HG03159 (cell line): ENCODE measurements around the gene MVK.

Source experiments
- ATAC-seq: cut with Tn5 transposase; IDR thresholded peaks from one replicate; pipeline ENCODE4 v1.9.1; 2021; ENCODE audit warnings: mild to moderate bottlenecking, moderate library complexity; ENCODE audit not compliant: unreplicated experiment

MVK gene

GRCh38 chr12:109605599-109606228, 32.1 kb downstream of the MVK start:
- no peak for ATAC-seq

DNA sequence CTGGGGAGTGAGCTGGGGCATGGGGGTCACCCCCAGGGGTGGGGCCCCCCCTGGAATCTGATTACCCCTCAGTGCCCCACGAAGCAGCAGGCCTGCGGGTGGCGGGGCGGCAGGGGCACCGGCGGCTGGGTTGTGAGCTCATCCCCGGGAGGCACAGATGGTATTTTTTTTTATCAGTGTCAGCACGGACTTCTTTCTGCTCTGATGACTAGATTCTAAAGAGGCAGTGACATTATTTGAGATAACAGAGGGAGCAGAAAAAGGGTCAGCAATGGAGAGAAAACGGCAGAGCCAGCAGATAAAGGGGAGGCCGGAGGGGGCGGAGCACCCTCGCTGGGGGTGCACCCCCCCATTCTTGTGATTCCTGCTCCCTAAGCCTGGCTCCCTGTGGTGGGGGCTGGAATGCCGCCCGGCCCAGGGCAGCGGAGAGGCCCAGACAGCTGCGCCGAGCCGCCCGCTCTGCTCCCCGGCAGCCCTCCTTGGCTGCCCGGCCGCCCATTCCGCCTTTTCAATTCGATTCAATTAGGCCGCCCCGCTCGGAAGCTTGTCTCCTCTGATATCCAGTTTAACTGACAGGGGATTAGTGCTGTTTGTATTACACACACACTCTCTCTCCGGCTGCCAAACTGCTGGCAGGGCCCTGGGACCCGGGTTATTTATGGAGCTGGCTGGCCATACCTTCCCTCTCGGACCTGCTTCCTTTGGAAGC, 32.9 kb downstream of the MVK start:
- no peak for ATAC-seq

DNA sequence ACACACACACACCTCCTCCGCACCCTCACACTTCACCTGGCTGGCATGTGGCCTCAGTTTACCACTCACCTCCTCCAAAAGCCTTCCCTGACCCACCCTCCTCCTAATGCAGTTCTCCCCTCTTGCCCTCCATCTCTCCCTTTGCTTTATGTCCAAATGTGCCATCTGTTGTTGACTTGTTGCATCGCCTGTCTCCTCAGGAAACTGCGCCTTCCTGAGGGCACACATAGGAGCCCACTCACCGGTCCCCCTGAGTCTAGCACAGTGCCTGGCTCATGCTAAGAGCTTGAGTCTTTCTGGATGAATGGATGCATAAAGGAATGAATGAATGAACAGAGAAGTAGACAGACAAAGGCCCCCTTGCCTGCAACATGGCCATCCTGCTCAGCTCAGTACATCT, 34.0 kb downstream of the MVK start:
- ATAC-seq = no peak

GRCh38 chr12:109608270-109608669, 34.7 kb downstream of the MVK start:
- no peak for ATAC-seq

- ATAC-seq = no peak
Observed at GRCh38 chr12:109608793-109609192, 35.2 kb downstream of the MVK start.

- ATAC-seq = no peak
Observed at GRCh38 chr12:109609342-109609741, 35.7 kb downstream of the MVK start.

DNA sequence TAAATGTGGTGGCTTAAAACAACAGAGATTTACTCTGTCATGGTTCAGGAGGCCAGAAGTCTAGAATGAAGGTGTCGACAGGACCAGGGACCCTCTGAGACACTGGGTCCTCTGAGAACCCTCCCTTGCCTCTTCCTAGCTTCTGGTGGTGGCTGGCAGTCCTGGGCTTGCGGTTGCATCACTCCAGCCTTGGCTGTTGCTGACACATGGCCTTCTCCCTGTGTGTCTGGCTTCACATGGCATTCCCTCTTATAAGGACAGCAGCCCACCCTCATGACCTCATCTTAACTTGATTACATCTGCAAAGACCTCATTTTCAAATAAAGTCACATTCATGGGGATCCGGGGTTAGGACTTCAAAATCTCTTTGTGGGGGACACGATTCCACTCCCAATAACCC, 36.9 kb downstream of the MVK start:
- no peak for ATAC-seq

DNA sequence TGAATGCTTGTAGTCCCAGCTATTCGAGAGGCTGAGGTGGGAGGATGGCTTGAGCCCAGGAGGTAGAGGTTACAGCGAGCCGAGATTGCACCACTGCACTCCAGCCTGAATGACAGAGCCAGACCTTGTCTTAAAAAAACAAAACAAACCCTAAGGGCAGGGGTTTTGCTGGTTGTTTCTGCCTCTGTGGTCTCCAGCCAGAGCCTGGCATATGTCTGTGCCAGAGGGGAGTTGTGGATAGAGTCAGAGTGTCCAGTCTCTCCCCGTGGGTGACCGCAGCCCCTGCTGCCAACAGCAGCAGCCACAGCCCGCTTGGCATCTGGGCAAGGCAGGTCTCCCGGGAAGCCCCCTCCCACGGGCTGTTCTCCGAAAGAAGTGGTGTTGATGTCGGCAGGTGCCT, 37.6 kb downstream of the MVK start:
- no peak for ATAC-seq

GRCh38 chr12:109612003-109612402, 38.4 kb downstream of the MVK start:
- no peak for ATAC-seq

DNA sequence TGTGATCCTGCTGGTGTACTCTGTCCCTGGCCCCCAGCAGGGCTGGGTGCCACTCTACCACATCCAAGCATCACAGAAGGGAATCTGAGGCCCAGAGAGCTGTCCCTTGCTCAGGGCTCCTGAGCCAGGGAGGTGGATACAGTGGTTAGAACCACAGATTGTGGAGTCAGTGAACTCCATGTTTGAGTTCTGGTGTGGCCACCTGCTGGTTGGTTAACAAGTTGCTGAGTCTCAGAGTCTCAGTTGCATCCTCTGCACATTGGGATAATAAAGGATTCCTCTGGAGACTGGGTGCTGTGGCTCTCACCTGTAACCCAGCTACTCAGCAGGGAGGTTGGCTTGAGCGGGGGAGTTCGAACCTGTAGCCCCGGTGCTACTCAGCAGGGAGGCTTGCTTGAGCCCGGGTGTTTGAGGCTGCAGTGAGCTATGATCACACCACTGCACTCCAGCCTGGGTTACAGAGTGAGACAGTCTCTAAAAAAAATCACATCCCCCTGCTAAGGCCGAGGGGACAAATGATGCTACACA, 39.4 kb downstream of the MVK start:
- ATAC-seq = no peak

DNA sequence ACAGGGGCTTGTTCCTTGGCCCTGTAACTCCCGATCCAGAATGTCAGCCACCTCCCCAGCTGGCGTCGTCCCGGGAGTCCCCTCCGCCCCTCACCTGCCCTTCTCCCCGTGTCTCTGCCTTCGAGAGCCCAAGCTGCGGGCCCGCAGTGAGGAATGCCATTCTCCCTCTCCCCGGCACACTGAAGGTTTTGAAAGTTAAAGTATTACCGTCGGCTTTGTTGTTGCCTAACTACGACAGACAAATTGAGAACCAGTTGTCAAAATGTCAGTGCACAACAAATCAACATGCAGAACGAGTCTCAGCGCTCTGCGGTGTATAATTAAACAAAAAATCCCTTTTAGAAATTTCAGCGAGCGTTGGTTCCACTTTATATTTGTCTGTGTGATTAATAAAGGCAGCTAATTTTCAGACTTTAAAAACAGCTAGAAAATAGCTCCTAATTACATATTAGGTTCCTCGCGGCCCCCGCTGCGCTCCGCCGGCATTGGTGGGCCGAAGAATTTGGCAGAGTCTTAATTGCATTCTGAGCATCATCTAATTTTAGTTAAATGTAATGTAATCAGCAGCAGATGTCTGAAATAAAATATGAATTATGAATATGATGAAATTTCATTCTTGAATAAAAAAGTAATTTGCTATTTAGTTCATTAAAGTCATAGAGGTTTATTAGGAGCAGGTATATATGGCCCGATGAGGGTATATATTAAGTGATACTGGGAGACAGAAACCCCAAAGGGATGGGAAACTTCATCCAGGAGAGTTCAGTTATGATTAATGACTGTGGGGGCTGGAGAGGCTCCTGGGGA, 40.3 kb downstream of the MVK start:
- no peak for ATAC-seq

DNA sequence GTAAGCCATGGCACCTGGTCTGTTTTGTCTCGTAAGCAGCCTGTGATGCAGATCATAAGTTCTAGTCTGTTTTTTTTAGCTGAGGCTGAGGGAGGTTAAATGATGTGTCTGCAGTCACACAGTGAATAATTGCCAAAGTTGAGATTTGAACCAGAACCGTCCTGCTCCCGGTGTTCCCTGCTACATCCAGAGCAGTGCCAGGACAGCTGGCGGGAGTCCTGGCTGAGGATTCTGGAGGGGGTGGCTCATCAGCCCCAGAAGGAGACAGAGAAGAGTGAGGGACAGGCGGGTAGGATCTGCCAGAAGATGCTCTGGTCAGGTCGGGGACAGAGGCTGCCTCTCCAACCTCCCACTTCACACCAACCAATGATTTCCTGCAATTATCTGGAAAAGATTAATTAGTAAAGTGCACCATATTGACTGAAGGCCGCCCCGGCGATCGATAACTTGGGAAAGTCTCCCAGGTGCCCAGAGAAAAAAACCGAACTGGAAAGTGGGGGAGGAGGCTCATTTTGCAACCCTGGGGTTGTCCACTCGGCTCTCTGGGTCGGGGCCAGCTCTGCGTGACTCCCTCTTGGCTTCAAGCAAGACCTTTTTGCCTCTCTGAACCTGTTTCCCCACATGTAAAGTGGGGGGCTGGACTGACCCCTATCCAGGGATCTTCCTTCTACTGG, 42.1 kb downstream of the MVK start:
- ATAC-seq = no peak

DNA sequence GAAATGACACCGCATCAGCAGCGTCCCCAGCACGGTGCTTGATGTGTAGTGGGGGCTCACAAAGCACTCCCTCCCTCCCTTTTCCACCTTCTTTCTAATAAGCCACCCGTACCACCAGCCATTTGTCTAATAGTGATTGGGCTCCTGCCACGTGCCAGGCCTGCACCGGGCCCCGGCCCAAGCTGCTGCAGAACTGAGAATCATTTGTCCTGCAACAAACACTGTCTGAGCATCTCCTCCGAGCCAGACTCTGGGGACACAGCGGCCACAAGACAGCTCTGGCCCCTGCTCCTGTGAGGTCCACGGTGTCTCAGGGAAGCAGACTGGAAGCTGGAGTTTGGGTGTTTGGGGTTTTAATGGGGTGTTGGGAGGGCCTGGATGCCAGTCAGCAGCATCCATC, 43.9 kb downstream of the MVK start:
- no peak for ATAC-seq

GRCh38 chr12:109618082-109618481, 44.5 kb downstream of the MVK start:
- ATAC-seq = no peak

- ATAC-seq = no peak
Observed at GRCh38 chr12:109619002-109619604, 45.5 kb downstream of the MVK start.

DNA sequence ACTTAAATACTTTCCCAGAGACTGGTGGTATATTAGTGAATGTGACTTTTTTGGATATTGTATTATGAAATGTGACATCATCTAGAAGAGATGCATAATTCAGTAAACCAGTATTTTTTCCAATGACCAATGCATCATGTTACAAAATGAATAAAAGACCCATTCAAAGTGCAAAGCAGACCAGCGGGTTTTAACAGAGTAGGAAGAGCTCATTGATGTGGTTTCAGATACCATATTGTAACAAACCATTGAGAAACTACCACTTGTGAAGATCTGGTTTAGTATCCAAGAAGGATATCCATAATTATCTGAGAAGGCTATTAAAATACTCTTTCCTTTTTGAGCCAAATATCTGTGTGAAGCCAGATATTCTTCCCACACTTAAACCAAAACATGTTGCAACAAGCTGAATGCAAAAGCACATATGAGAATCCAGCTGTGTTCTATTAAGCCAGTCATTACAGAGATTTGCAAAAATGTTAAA, 47.7 kb downstream of the MVK start:
- no peak for ATAC-seq

DNA sequence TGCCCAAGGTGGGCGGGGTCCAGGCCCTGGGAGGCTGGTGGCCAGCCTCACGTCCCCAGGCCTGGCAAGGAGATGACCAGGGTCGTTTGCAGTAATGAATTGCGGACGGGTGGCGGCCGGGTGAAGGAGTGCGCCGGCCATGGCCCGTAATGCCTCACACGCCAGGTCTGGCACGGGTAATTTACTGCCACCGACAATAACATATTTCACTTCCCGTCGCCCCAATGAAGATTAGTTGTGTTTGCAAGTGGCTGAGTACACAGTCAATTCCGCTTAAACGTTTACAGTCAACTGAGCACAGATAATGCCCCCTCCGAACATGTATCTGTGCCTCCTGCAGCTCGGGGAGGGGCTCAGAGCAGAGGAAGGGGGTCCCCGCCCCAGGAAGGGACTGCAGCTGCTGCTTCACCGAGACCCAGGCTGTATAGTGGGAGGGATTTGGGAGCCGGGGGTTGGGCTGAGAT, 48.3 kb downstream of the MVK start:
- no peak for ATAC-seq

GRCh38 chr12:109624467-109624866, 50.9 kb downstream of the MVK start:
- no peak for ATAC-seq

DNA sequence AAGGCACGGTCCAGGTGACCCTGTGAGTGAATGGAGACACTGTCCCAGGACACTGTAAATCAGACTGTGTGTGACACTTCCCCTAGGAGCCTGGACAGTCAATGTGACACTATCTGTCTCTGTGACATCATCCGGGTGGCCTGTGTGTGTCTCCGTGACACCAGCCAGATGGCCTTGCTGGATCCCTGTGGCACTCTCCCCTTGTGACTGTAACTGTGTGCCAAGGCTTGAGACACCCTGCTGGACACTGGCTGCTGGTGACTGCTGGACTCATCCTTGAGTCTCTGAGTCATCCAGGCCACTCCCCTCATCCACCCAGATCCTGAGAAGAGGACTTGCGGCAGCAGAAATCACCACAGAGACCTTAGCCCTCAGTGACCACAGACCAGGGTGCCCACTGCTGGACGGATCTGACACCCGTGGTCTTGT, 51.6 kb downstream of the MVK start:
- no peak for ATAC-seq

DNA sequence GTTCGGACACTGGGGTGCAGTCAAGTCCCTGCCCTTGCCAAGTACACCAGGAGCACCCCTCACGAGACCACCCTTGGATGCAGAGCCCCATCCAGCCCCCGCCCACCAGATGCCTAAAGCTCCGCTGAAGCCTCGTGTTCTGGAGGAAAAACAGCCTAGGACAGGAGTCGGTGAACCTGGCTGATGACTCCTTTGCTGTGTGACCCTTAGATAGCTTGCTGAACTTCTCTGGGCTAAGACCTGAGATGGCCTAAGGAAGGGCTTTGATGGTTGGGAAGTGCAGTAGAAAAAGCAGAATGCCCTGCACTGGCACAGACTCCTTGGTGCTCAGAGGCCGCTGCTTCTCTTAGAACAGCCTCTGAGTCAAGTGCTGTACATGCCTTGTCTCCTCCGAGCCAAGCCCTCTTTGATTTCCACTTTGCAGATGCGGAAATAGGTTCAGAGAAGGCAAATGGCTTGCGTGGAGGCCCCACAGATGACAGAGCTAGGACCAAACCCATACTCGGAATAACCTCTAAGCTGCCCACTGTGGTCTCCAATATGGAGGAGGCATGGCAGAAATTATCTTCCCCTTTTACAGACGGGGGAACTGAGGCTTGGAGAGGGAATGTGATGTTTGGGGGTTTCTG, 52.3 kb downstream of the MVK start:
- ATAC-seq = no peak
